ENCODE measurements around the gene MIPOL1.

GRCh38 chr14:37474191-37474590 lies 276.5 kb downstream of the MIPOL1 start:
- TF ChIP-seq BRCA1 (IDR thresholded peaks at IDR 0.05) (no peak), BRCA1 (CRISPR knock-in tag; IDR thresholded peaks at IDR 0.05) (no peak), PKNOX1 (IDR thresholded peaks at IDR 0.05) (no peak), SRF (CRISPR knock-in tag; IDR thresholded peaks at IDR 0.05) (no peak), POLR2A (conservative IDR thresholded peaks at IDR 0.05) (no peak), CEBPB (tag; IDR thresholded peaks at IDR 0.05) (no peak), FOXA1 (IDR thresholded peaks at IDR 0.05; ENCODE audit: borderline replicate concordance) (no peak), ARNT (IDR thresholded peaks at IDR 0.05) (no peak), HCFC1 (IDR thresholded peaks at IDR 0.05; ENCODE audit: low read depth, low read length) (no peak), RAD21 (CRISPR knock-in tag; conservative IDR thresholded peaks at IDR 0.05 in 1 of 2, IDR thresholded peaks at IDR 0.05 in 1 of 2) (no peak), ZNF12 (CRISPR knock-in tag; IDR thresholded peaks at IDR 0.05) (no peak), CEBPG (CRISPR knock-in tag; IDR thresholded peaks at IDR 0.05) (no peak), CEBPG (tag; conservative IDR thresholded peaks at IDR 0.05 in 1 of 2, IDR thresholded peaks at IDR 0.05 in 1 of 2) (no peak)
- TF ChIP-seq, protein P1, sequence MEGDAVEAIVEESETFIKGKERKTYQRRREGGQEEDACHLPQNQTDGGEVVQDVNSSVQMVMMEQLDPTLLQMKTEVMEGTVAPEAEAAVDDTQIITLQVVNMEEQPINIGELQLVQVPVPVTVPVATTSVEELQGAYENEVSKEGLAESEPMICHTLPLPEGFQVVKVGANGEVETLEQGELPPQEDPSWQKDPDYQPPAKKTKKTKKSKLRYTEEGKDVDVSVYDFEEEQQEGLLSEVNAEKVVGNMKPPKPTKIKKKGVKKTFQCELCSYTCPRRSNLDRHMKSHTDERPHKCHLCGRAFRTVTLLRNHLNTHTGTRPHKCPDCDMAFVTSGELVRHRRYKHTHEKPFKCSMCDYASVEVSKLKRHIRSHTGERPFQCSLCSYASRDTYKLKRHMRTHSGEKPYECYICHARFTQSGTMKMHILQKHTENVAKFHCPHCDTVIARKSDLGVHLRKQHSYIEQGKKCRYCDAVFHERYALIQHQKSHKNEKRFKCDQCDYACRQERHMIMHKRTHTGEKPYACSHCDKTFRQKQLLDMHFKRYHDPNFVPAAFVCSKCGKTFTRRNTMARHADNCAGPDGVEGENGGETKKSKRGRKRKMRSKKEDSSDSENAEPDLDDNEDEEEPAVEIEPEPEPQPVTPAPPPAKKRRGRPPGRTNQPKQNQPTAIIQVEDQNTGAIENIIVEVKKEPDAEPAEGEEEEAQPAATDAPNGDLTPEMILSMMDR (IDR thresholded peaks at IDR 0.05 in 2 of 3, conservative IDR thresholded peaks at IDR 0.05 in 1 of 3; ENCODE audit: insufficient read depth in 2 of 3, low read depth in 1 of 3, low read length in 3 of 3), result no peak

Measured in K562 (cell line).